ENCODE measurements around the gene FANCF.

- TF ChIP-seq CTCF (IDR thresholded peaks at IDR 0.05) (no peak), PRRX2 (CRISPR knock-in tag; IDR thresholded peaks at IDR 0.05) (no peak), E2F1 (CRISPR knock-in tag; IDR thresholded peaks at IDR 0.05) (no peak), TP53 (CRISPR knock-in tag; IDR thresholded peaks at IDR 0.05) (no peak)
Measured at GRCh38 chr11:22633354-22633902, 7.8 kb upstream of the FANCF start.
